IMR-90 (cell line): Measurements from ENCODE around the gene PRDM2. TPM values are rescaled to one million over a fixed set of nuclear protein-coding genes. Genes with fewer than 3 reads are reported as not detected.

Source experiments
- ATAC-seq: fragments of 200-7000 bp; cut with Tn5 transposase; 2 replicates; pipeline ENCODE4 v1.9.1; 2020; ENCODE audit warnings: low read depth, mild to moderate bottlenecking, moderate library complexity
- BruUV-seq: library from RNA; stranded (reverse); fragments of 400-500 nt; replicated peaks from 2 replicates; lab custom pipeline; 2021; lab: Mats Ljungman, UMichigan
- CTCF ChIA-PET: fragments of 300-600 bp; formaldehyde crosslinking; extraction: SDS; loops from one replicate; lab custom pipeline; 2021; ENCODE audit warnings: antibody characterized with exemption; lab: Yijun Ruan, JAX
- POLR2A ChIA-PET: fragments of 300-600 bp; sonication (Branson Sonifier 250); formaldehyde crosslinking; loops from one replicate; lab custom pipeline; 2022; ENCODE audit warnings: antibody characterized with exemption; ENCODE audit not compliant: unreplicated experiment; lab: Charles Lee
- DNase-seq: peaks from one replicate; pipeline ENCODE4 v3.0.0; 2013
- H2AFZ ChIP-seq: replicated peaks from 2 replicates; pipeline ENCODE3; 2013; ENCODE audit warnings: low read length, mild to moderate bottlenecking; ENCODE audit not compliant: poor library complexity
- H2AK5ac ChIP-seq: 2 replicates; pipeline ENCODE4 v1.6.1; 2013; ENCODE audit warnings: low read depth, low read length, inconsistent platforms
- H2AK9ac ChIP-seq: replicated peaks from 2 replicates; pipeline ENCODE3; 2013; ENCODE audit warnings: mild to moderate bottlenecking, low read depth, low read length, moderate library complexity; ENCODE audit not compliant: poor library complexity
- H2BK120ac ChIP-seq: 2 replicates; pipeline ENCODE4 v1.6.1; 2013; ENCODE audit warnings: low read depth, low read length, inconsistent platforms
- H2BK15ac ChIP-seq: 3 replicates; pipeline ENCODE4 v1.6.1; 2013; ENCODE audit warnings: low read depth, low read length, inconsistent platforms
- H2BK20ac ChIP-seq: 2 replicates; pipeline ENCODE4 v1.6.1; 2013; ENCODE audit warnings: low read depth, mild to moderate bottlenecking, inconsistent platforms, low read length, moderate library complexity
- H2BK5ac ChIP-seq: 2 replicates; pipeline ENCODE4 v1.6.1; 2013; ENCODE audit warnings: mild to moderate bottlenecking, low read depth, low read length, inconsistent platforms; ENCODE audit not compliant: poor library complexity, severe bottlenecking
- H3K14ac ChIP-seq: replicated peaks from 2 replicates; pipeline ENCODE4 v1.6.1; 2013; ENCODE audit warnings: low read depth, low read length, inconsistent platforms
- H3K18ac ChIP-seq: 2 replicates; pipeline ENCODE4 v1.6.1; 2013; ENCODE audit warnings: low read depth, low read length, control low read depth
- H3K23ac ChIP-seq: 2 replicates; pipeline ENCODE4 v1.6.1; 2013; ENCODE audit warnings: low read depth, low read length, inconsistent platforms
- H3K27ac ChIP-seq: 2 replicates; pipeline ENCODE4 v1.5.1; 2013; ENCODE audit warnings: mild to moderate bottlenecking, control low read depth, low read length; ENCODE audit not compliant: insufficient read depth
- H3K27me3 ChIP-seq: 2 replicates; pipeline ENCODE4 v1.6.1; 2013; ENCODE audit warnings: low read length; ENCODE audit not compliant: control insufficient read depth, insufficient read depth
- H3K36me3 ChIP-seq: 2 replicates; pipeline ENCODE4 v1.6.1; 2013; ENCODE audit warnings: low read length, mixed read lengths; ENCODE audit not compliant: control insufficient read depth, insufficient read depth
- H3K4ac ChIP-seq: 2 replicates; pipeline ENCODE4 v1.6.1; 2013; ENCODE audit warnings: low read depth, low read length, inconsistent platforms
- H3K4me1 ChIP-seq: 2 replicates; pipeline ENCODE4 v1.6.1; 2013; ENCODE audit warnings: low read length, mixed read lengths; ENCODE audit not compliant: control insufficient read depth, insufficient read depth
- H3K4me2 ChIP-seq: 2 replicates; pipeline ENCODE4 v1.6.1; 2013; ENCODE audit warnings: low read depth, mild to moderate bottlenecking, control low read depth, low read length, moderate library complexity
- H3K4me3 ChIP-seq: 2 replicates; pipeline ENCODE4 v1.5.1; 2013; ENCODE audit warnings: low read depth, mild to moderate bottlenecking, control low read depth, low read length, moderate library complexity; ENCODE audit not compliant: insufficient read depth
- H3K56ac ChIP-seq: 2 replicates; pipeline ENCODE4 v1.6.1; 2013; ENCODE audit warnings: low read length, inconsistent platforms; ENCODE audit not compliant: insufficient read depth; ENCODE audit errors: extremely low read depth
- H3K79me1 ChIP-seq, 2 experiments: 2 replicates each; pipeline ENCODE4 v1.6.1; 2013; ENCODE audit warnings: low read length in 2 of 2, inconsistent platforms in 1 of 2, low read depth in 1 of 2
- H3K9ac ChIP-seq: 2 replicates; pipeline ENCODE4 v1.6.1; 2013; ENCODE audit warnings: low read depth, low read length, control low read depth
- H3K9me1 ChIP-seq: 2 replicates; pipeline ENCODE4 v1.6.1; 2013; ENCODE audit warnings: low read length, inconsistent platforms; ENCODE audit not compliant: insufficient read depth
- H3K9me3 ChIP-seq: 2 replicates; pipeline ENCODE4 v1.6.1; 2013; ENCODE audit warnings: low read length; ENCODE audit not compliant: control insufficient read depth, insufficient read depth
- H4K20me1 ChIP-seq: 2 replicates; pipeline ENCODE4 v1.6.1; 2013; ENCODE audit warnings: low read length, inconsistent platforms; ENCODE audit not compliant: insufficient read depth
- H4K5ac ChIP-seq: 2 replicates; pipeline ENCODE4 v1.6.1; 2013; ENCODE audit warnings: mild to moderate bottlenecking, low read depth, low read length, control low read depth
- H4K8ac ChIP-seq, 2 experiments: 2 replicates each; pipeline ENCODE4 v1.6.1; 2013; ENCODE audit warnings: low read depth in 2 of 2, low read length in 2 of 2, control low read depth in 1 of 2, inconsistent platforms in 1 of 2
- H4K91ac ChIP-seq: 2 replicates; pipeline ENCODE4 v1.6.1; 2013; ENCODE audit warnings: low read depth, low read length, inconsistent platforms; ENCODE audit not compliant: insufficient read depth
- BHLHE40 ChIP-seq: fragments of 150-350 bp; IDR thresholded peaks from 2 replicates; pipeline ENCODE4 v1.6.1; 2016; ENCODE audit warnings: mild to moderate bottlenecking, low read depth, low read length
- CHD1 ChIP-seq: IDR thresholded peaks from 2 replicates; pipeline ENCODE4 v1.6.1; 2012; ENCODE audit warnings: low read depth, low read length, improper control_type of control experiment
- CTCF ChIP-seq: conservative IDR thresholded peaks from 2 replicates; pipeline ENCODE4 v1.5.1; 2012; ENCODE audit warnings: mild to moderate bottlenecking, low read depth, low read length, improper control_type of control experiment
- ELK1 ChIP-seq: fragments of 150-350 bp; IDR thresholded peaks from 2 replicates; pipeline ENCODE4 v1.6.1; 2016; ENCODE audit warnings: low read depth, mild to moderate bottlenecking, low read length, moderate library complexity, borderline replicate concordance
- FOS ChIP-seq: fragments of 150-350 bp; IDR thresholded peaks from 2 replicates; pipeline ENCODE4 v1.6.1; 2016; ENCODE audit warnings: low read depth, low read length
- MAFK ChIP-seq: IDR thresholded peaks from 2 replicates; pipeline ENCODE4 v1.6.1; 2012; ENCODE audit warnings: low read depth, low read length, improper control_type of control experiment
- MAZ ChIP-seq: IDR thresholded peaks from 2 replicates; pipeline ENCODE4 v1.6.1; 2012; ENCODE audit warnings: low read depth, mild to moderate bottlenecking, low read length, improper control_type of control experiment, moderate library complexity, borderline replicate concordance
- MXI1 ChIP-seq: IDR thresholded peaks from 2 replicates; pipeline ENCODE4 v1.6.1; 2012; ENCODE audit warnings: low read depth, mild to moderate bottlenecking, low read length, moderate library complexity, borderline replicate concordance
- NFE2L2 ChIP-seq: fragments of 150-350 bp; IDR thresholded peaks from 2 replicates; pipeline ENCODE4 v1.6.1; 2016; ENCODE audit warnings: low read depth, mild to moderate bottlenecking, low read length
- POLR2A ChIP-seq: IDR thresholded peaks from 2 replicates; pipeline ENCODE4 v1.6.1; 2012; ENCODE audit warnings: mild to moderate bottlenecking, low read depth, low read length
- RAD21 ChIP-seq: IDR thresholded peaks from 2 replicates; pipeline ENCODE4 v1.6.1; 2012; ENCODE audit warnings: low read length, improper control_type of control experiment
- RCOR1 ChIP-seq: IDR thresholded peaks from 2 replicates; pipeline ENCODE4 v1.6.1; 2012; ENCODE audit warnings: mild to moderate bottlenecking, low read length, improper control_type of control experiment; ENCODE audit not compliant: insufficient replicate concordance
- SMC3 ChIP-seq: fragments of 150-350 bp; IDR thresholded peaks from 2 replicates; pipeline ENCODE4 v1.6.1; 2016; ENCODE audit warnings: low read depth, mild to moderate bottlenecking, antibody characterized with exemption, low read length, moderate library complexity
- USF2 ChIP-seq: fragments of 150-350 bp; IDR thresholded peaks from 2 replicates; pipeline ENCODE4 v1.6.1; 2017; ENCODE audit warnings: mild to moderate bottlenecking, antibody characterized with exemption, low read length, low read depth
- WGBS, 2 experiments: methylation state at CpG; one replicate each; pipeline versions ENCODE4 v1.1.5 to v1.1.7; 2013; ENCODE audit warnings: missing lambda C conversion rate in 2 of 2; ENCODE audit not compliant: insufficient read length in 1 of 2; ENCODE audit errors: extremely low coverage in 2 of 2; 5-methylcytosine and 5-hydroxymethylcytosine counted together
- dilution Hi-C: fragments of 300-500 bp; cut with HindIII; formaldehyde crosslinking; loops from one replicate; pipeline ENCODE4 v1.14.3; 2018; ENCODE audit warnings: low sequenced_read_pairs; ENCODE audit not compliant: unreplicated experiment
- in situ Hi-C: fragments of 300-500 bp; cut with MboI; formaldehyde crosslinking; loops from 3 replicates; pipeline ENCODE4 v1.14.3; 2019; ENCODE audit warnings: low sequenced_read_pairs, inconsistent platforms, mixed read lengths
- intact Hi-C: fragments of 100-400 bp; cut with micrococcal nuclease; formaldehyde crosslinking; loops from 2 replicates; pipeline ENCODE4 v1.10.0; 2022
- polyA plus RNA-seq, 3 experiments: library from polyadenylated mRNA; depleted of rRNA; stranded (reverse); fragments of >200 nt; gene quantifications; 2 replicates each; pipeline ENCODE4 v1.2.3, GENCODE V29; 2012; ENCODE audit warnings: low replicate concordance in 1 of 3
- total RNA-seq: library from RNA; depleted of rRNA; stranded (reverse); fragments of >200 nt; gene quantifications from 2 replicates; pipeline ENCODE4 v1.2.3, GENCODE V29; 2012

PRDM2 gene
- total and polyA plus RNA-seq, 2 of the 4 experiments (the other 2 are of a cell fraction), result 3.4 to 8.9 TPM

GRCh38 chr1:13867603-13868002 is 167.6 kb downstream of the PRDM2 start:
- H3K27ac ChIP-seq, result no peak overlapping the region
- in situ Hi-C loops (no loop called here), dilution Hi-C loops (no loop called here), intact Hi-C loops (no loop called here)
- H2BK120ac ChIP-seq, result no peak overlapping the region
- no peak overlapping the region for H3K23ac ChIP-seq
- H3K79me1 ChIP-seq, result no peaks in the 10 kb centered on the region
- H3K9me3 ChIP-seq, result peaks cover 15% of the 10 kb centered on the region
- H3K27me3 ChIP-seq, result no peaks in the 10 kb centered on the region
- no peaks in the 10 kb centered on the region for H4K20me1 ChIP-seq
- H2BK15ac ChIP-seq, result no peak overlapping the region
- WGBS, 2 experiments, result 30% methylated on average over 6 of the region's 7 CpGs; no CpG with 5 or more reads in 1 of the 2 experiments
- H2AK5ac ChIP-seq, result no peak overlapping the region
- BruUV-seq, result no TSS peak
- no peak overlapping the region for H3K4me2 ChIP-seq
- CTCF ChIA-PET, result no interaction called here
- H3K36me3 ChIP-seq, result no peaks in the 10 kb centered on the region
- ATAC-seq (no peak), DNase-seq (no peak)
- no peak overlapping the region for H2BK20ac ChIP-seq
- H4K5ac ChIP-seq, result no peak overlapping the region
- no peak overlapping the region for H3K9ac ChIP-seq
- POLR2A ChIA-PET, result no interaction called here
- H3K56ac ChIP-seq, result no peak overlapping the region
- H3K14ac ChIP-seq, result no peak overlapping the region
- no peak overlapping the region for H4K8ac ChIP-seq
- no peak overlapping the region for H2AK9ac ChIP-seq
- H3K9me1 ChIP-seq, result no peaks in the 10 kb centered on the region
- H3K4me3 ChIP-seq, result no peak overlapping the region
- no peak overlapping the region for H3K4ac ChIP-seq
- no peak overlapping the region for H3K18ac ChIP-seq
- H2BK5ac ChIP-seq, result no peak overlapping the region
- TF ChIP-seq CHD1, result no peak
- no peak for TF ChIP-seq CTCF
- TF ChIP-seq RCOR1, result no peak
- TF ChIP-seq SMC3, result no peak
- no peak for TF ChIP-seq USF2
- TF ChIP-seq MXI1, result no peak
- no peak for TF ChIP-seq ELK1
- no peak for TF ChIP-seq MAFK
- no peak for TF ChIP-seq BHLHE40
- TF ChIP-seq RAD21, result no peak
- TF ChIP-seq MAZ, result no peak
- TF ChIP-seq NFE2L2, result no peak
- no peak for TF ChIP-seq POLR2A
- no peak for TF ChIP-seq FOS
- no peak overlapping the region for H4K91ac ChIP-seq
- no peak overlapping the region for H2AFZ ChIP-seq
- H3K4me1 ChIP-seq, result no peaks in the 10 kb centered on the region
